H1 (cell line): ENCODE data around the gene LGR4. TPM values are rescaled to one million over a fixed set of nuclear protein-coding genes. Genes with fewer than 3 reads are reported as not detected.

Source experiments
- BCL11A ChIP-seq, 2 experiments: IDR thresholded peaks; one replicate each; pipeline ENCODE4 v1.6.1; 2011; ENCODE audit warnings: low read depth in 2 of 2, low read length in 2 of 2, mild to moderate bottlenecking in 2 of 2
- CBX8 ChIP-seq: fragments of 300-800, 300-1000 bp; sonication (generic); IDR thresholded peaks from 2 replicates; pipeline ENCODE4 v1.7.1; 2016; ENCODE audit warnings: low read depth, low read length, borderline replicate concordance
- CTBP2 ChIP-seq: IDR thresholded peaks from 2 replicates; pipeline ENCODE4 v1.7.0; 2011; ENCODE audit warnings: borderline replicate concordance, mild to moderate bottlenecking, moderate library complexity, mixed read lengths, low read length; ENCODE audit not compliant: insufficient read depth, insufficient read length
- EGR1 ChIP-seq: IDR thresholded peaks from 2 replicates; pipeline ENCODE4 v1.6.1; 2011; ENCODE audit warnings: low read depth, low read length, borderline replicate concordance
- MAFK ChIP-seq: IDR thresholded peaks from 2 replicates; pipeline ENCODE4 v1.6.1; 2012; ENCODE audit warnings: low read depth, mild to moderate bottlenecking, improper control_type of control experiment, low read length
- POLR2A ChIP-seq, 2 experiments: IDR thresholded peaks; 1 replicate in 1 of 2; 2 replicates in 1 of 2; pipeline ENCODE4 v1.6.1; 2011; ENCODE audit warnings: low read depth in 2 of 2, low read length in 2 of 2, mild to moderate bottlenecking in 2 of 2; ENCODE audit errors: control extremely low read depth in 1 of 2
- RAD21 ChIP-seq, 2 experiments: IDR thresholded peaks in 1 of 2; conservative IDR thresholded peaks in 1 of 2; 2 replicates each; pipeline ENCODE4 v1.6.1; 2011; ENCODE audit warnings: low read depth in 2 of 2, low read length in 2 of 2, improper control_type of control experiment in 1 of 2, inconsistent platforms in 1 of 2, mild to moderate bottlenecking in 1 of 2, moderate library complexity in 1 of 2
- RXRA ChIP-seq: IDR thresholded peaks from 2 replicates; pipeline ENCODE4 v1.6.1; 2011; ENCODE audit warnings: low read depth, mild to moderate bottlenecking, low read length, moderate library complexity; ENCODE audit not compliant: insufficient read depth
- SP4 ChIP-seq: IDR thresholded peaks from 2 replicates; pipeline ENCODE4 v1.6.1; 2012; ENCODE audit warnings: low read length, inconsistent platforms
- TBP ChIP-seq: IDR thresholded peaks from 2 replicates; pipeline ENCODE4 v1.6.1; 2011; ENCODE audit warnings: low read depth, low read length, improper control_type of control experiment
- polyA plus RNA-seq, 7 experiments: library from polyadenylated mRNA; depleted of rRNA in 3 of 7; stranded (reverse) in 5 of 7; unstranded in 2 of 7; fragments of >200 nt in 5 of 7; fragments of 200-250 nt in 2 of 7; gene quantifications; 1 replicate in 5 of 7; 2 replicates in 1 of 7; 4 replicates in 1 of 7; pipeline versions ENCODE4 v1.2.1 to v1.2.3, GENCODE V29; 2011 to 2013; ENCODE audit warnings: missing spikeins in 2 of 7, mixed read lengths in 2 of 7
- total RNA-seq: library from RNA; stranded (reverse); fragmentation: NEBNext Ultra II Directional; extraction: Animal tissue kit (Norgen Biotek cat#: 25700); gene quantifications from 2 replicates; pipeline ENCODE4 v1.2.1, GENCODE V29; 2021
- TF ChIP-seq, protein P1 (sequence below): fragments of 300-600 bp; sonication (generic); IDR thresholded peaks from 2 replicates; pipeline ENCODE4 v1.7.1; 2012; ENCODE audit warnings: low read length, moderate library complexity, mild to moderate bottlenecking, inconsistent platforms; ENCODE audit not compliant: insufficient replicate concordance

Gene LGR4
- total and polyA plus RNA-seq, 2 of the 8 experiments (the other 6 are each of a cell fraction or from before 2014, with no cell fraction given): 26.6 to 61.7 TPM

DNA sequence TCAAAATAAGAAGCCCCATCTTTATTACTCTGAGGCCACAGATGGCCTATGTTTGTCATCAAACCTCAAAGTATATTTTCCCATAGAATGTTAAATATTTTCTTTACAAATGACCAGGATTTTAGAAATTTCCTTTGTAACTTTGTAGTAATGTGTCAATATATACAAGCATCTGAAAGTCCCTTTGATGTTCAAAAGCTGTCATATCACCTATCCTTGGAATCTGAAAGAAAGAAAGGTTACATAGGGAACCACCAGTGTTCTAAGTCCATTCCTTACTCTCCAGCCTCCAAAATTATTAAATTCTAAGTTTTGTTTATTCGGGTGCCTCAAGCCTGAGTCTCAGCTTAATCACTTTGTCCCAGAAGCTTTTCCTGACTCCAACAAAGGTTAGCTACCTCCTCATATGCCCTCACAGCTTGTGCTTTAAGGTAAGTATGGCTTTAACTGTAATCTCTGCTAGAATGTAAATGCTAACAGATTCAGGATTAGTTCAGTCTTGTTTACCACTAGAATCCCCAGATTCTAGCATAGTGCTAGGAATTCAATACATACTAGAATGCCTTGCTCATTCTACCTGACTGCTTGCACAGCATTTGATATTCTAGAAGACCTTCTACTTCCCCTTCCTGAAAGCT lies 141.8 kb downstream of the LGR4 start (continued):
- TF ChIP-seq, protein P1, sequence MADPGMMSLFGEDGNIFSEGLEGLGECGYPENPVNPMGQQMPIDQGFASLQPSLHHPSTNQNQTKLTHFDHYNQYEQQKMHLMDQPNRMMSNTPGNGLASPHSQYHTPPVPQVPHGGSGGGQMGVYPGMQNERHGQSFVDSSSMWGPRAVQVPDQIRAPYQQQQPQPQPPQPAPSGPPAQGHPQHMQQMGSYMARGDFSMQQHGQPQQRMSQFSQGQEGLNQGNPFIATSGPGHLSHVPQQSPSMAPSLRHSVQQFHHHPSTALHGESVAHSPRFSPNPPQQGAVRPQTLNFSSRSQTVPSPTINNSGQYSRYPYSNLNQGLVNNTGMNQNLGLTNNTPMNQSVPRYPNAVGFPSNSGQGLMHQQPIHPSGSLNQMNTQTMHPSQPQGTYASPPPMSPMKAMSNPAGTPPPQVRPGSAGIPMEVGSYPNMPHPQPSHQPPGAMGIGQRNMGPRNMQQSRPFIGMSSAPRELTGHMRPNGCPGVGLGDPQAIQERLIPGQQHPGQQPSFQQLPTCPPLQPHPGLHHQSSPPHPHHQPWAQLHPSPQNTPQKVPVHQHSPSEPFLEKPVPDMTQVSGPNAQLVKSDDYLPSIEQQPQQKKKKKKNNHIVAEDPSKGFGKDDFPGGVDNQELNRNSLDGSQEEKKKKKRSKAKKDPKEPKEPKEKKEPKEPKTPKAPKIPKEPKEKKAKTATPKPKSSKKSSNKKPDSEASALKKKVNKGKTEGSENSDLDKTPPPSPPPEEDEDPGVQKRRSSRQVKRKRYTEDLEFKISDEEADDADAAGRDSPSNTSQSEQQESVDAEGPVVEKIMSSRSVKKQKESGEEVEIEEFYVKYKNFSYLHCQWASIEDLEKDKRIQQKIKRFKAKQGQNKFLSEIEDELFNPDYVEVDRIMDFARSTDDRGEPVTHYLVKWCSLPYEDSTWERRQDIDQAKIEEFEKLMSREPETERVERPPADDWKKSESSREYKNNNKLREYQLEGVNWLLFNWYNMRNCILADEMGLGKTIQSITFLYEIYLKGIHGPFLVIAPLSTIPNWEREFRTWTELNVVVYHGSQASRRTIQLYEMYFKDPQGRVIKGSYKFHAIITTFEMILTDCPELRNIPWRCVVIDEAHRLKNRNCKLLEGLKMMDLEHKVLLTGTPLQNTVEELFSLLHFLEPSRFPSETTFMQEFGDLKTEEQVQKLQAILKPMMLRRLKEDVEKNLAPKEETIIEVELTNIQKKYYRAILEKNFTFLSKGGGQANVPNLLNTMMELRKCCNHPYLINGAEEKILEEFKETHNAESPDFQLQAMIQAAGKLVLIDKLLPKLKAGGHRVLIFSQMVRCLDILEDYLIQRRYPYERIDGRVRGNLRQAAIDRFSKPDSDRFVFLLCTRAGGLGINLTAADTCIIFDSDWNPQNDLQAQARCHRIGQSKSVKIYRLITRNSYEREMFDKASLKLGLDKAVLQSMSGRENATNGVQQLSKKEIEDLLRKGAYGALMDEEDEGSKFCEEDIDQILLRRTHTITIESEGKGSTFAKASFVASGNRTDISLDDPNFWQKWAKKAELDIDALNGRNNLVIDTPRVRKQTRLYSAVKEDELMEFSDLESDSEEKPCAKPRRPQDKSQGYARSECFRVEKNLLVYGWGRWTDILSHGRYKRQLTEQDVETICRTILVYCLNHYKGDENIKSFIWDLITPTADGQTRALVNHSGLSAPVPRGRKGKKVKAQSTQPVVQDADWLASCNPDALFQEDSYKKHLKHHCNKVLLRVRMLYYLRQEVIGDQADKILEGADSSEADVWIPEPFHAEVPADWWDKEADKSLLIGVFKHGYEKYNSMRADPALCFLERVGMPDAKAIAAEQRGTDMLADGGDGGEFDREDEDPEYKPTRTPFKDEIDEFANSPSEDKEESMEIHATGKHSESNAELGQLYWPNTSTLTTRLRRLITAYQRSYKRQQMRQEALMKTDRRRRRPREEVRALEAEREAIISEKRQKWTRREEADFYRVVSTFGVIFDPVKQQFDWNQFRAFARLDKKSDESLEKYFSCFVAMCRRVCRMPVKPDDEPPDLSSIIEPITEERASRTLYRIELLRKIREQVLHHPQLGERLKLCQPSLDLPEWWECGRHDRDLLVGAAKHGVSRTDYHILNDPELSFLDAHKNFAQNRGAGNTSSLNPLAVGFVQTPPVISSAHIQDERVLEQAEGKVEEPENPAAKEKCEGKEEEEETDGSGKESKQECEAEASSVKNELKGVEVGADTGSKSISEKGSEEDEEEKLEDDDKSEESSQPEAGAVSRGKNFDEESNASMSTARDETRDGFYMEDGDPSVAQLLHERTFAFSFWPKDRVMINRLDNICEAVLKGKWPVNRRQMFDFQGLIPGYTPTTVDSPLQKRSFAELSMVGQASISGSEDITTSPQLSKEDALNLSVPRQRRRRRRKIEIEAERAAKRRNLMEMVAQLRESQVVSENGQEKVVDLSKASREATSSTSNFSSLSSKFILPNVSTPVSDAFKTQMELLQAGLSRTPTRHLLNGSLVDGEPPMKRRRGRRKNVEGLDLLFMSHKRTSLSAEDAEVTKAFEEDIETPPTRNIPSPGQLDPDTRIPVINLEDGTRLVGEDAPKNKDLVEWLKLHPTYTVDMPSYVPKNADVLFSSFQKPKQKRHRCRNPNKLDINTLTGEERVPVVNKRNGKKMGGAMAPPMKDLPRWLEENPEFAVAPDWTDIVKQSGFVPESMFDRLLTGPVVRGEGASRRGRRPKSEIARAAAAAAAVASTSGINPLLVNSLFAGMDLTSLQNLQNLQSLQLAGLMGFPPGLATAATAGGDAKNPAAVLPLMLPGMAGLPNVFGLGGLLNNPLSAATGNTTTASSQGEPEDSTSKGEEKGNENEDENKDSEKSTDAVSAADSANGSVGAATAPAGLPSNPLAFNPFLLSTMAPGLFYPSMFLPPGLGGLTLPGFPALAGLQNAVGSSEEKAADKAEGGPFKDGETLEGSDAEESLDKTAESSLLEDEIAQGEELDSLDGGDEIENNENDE: no peak
- TF ChIP-seq TBP (no peak), SP4 (no peak), MAFK (no peak), EGR1 (no peak), POLR2A (IDR thresholded peaks at IDR 0.05; ENCODE audit: control extremely low read depth in 1 of 2, low read depth in 2 of 2, low read length in 2 of 2) (no peak), BCL11A (IDR thresholded peaks at IDR 0.05; ENCODE audit: low read depth in 2 of 2, low read length in 2 of 2) (no peak), RAD21 (IDR thresholded peaks at IDR 0.05 in 1 of 2, conservative IDR thresholded peaks at IDR 0.05 in 1 of 2; ENCODE audit: low read depth in 2 of 2, low read length in 2 of 2) (no peak), RXRA (no peak), CTBP2 (no peak), CBX8 (no peak)
